T-helper 2 cell (primary cell): ENCODE results near the gene HSPG2.
"Not testable (repeated sequence)": the region's sequence is repeated elsewhere in the genome, so short reads cannot be mapped to it uniquely, and the experiment has no call there.

Experiments used
- DNase-seq, 5 experiments: peaks; one replicate each; pipeline versions ENCODE4 v3.0.0 to v3.0.0-alpha.2; 2012 to 2022

HSPG2 gene

DNA sequence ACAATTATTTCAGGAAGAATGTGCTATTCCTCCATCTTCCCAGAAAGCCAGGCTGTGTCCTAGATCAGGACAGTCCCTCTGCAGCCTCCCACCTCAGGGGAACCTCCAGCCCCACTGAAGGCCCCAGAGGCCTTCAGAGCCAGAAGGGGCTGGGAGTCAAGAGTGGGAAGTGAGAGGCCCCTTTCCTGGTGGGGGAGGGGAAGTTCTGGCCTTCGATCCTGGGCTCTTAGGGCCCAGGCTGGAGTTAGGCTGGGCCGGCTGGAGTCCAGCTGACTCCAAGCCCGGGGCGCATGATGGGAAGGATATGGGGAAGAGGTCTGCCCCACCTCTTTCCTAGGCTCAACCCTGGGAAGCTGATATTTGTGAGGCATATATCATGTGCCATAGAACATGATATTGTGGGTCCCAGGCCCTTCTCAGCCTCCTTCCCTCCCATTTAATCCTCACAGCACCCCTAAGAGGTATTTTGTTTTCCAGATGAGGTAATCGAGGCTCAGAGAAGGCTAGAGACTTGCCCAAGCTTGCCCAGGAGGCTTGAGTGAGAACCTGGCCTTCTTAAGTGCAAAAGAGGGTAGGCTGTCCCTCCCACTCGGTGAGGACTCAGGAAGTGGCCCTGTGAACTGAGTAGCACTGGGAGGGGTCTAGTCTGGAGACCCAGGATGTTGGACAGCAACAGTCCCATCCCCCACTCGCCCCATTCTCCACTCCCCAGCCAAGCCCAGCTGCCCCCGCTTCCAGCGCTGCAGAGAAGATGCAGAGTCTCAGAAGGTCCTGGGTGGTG, 18.6 kb upstream of the HSPG2 start:
- peak in 1 of 5 experiments; percentile 16 for DNase-seq

DNA sequence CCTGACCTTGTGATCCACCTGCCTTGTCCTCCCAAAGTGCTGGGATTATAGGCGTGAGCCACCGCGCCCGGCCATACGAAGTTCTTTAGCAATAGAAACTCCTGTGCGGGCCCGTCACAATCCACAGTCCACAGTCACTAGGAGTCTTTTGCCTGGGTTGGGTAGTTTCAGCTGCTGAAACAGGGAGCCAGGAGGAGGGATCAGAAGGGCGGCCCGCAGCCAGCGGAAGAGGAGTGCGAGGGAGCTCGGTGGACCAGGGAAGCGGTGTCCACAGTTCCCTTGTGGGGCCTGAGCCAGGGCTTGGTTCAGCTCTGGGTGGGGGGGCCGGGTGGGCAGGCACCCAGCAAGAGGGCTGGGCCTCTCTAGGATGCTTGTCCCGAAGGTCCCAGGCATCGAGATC, 17.9 kb upstream of the HSPG2 start:
- DNase-seq, result no peak

DNA sequence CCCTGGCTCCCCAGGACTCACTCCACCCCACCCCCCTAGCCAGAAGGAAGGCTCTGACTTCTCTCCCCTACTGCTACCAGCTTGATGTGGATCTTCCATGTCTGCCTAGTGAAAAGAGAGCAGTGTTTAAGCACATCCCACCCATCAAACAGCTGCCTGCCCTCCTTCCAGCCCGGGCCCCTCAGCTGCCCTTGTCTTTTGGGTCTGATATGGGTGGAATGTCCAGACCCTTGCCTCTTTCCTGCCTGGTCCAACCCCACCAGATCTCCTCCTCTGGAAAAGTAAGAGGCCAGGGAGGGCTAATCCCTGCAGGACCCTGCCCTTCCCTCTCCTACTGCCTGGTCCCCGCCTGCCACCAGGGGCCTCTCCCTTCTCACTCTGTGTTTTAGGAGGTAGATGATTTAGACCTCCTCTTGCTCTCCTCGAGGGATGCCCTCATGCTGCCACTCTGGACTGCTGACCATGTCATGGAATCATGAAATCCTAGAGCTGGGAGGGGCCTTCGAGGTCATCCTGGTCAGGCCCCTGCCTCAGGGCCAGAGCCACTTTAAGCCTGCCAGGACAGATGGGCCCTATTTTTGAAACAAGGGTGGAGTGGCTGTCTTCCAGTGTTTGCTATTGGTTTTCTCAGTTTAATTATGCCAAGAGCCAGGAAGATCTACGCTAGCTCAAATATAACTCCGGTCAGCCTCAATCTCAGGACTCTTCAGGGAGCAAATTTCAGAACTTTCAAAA, 15.8 kb upstream of the HSPG2 start:
- no peak for DNase-seq

DNA sequence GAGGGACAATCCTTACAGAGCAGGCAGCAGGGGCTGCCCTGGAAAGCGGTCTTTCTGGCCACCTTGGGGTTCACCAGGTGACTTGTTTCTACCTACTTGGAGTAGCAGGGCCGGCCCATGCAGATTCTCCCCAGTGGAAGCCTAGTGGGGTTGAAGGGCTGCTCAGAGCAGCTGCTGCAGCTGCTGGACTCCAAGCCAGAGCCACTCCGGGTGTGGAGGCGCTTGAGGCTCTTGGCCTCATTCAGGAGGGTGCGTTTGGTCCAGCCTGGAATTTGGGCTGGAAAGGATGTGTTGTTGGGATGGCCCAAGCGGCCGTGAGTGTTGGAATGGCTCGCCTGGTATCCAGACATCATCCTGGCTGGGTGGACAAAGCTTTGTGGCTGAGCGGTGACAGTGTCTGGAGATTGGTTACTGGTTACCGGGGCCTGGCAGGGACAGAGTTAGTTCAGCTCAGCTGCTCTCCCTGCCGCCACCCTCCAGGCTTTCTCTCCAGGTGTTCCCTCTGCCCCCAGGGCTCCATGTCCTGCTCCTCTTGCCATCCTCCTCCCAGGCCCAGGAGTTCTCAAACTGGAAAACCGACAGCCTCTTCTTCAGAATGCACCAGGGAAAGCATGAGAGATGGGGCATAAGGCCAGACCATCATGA, 14.2 kb upstream of the HSPG2 start:
- DNase-seq, result no peak

- no peak for DNase-seq
These were observed 13.6 kb upstream of the HSPG2 start for GRCh38 chr1:21950734-21951133.

- DNase-seq, result no peak
These were observed 9.9 kb upstream of the HSPG2 start for GRCh38 chr1:21946836-21947587.

DNA sequence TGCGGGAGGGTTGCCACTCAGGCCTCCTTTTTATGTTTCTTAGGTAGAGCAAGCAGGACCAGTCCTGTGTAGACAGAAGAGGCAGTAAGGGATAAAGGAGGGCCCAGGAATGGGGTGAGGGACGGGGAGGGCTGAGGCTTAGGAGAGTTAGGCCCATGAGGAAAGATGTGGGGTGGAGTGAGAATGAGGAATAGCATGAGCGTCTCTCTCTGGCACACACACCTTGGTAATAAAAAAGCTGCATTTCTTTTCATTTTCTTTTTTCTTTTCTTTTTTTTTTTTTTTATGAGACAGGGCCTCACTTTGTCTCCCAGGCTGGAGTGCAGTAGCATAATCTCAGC, 7.6 kb upstream of the HSPG2 start:
- no peak for DNase-seq

- not testable (repeated sequence) for DNase-seq
These were observed 6.0 kb upstream of the HSPG2 start for GRCh38 chr1:21942959-21943640.

GRCh38 chr1:21942464-21942863, 5.4 kb upstream of the HSPG2 start:
- DNase-seq, result no peak

DNA sequence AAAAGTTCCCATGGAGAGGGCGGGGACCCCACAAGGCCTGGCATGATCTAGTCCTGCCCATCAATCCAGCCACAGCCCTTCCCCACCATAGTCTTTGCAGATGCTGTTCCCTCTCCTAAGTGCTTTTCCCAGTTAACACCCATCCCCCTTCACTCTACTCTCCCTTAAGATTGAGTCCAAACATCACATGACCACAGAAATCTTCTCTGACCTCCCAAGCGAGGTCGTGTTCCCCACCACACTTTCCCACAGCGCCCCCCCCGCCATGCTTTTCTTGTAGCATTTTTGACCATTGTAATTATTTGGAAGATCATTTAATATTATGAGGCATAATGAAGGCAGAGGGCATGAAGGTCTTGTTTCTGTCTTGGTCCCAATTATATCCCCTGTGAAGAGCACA, 4.3 kb upstream of the HSPG2 start:
- DNase-seq, result no peak

- no peak for DNase-seq
These were observed 3.4 kb upstream of the HSPG2 start for GRCh38 chr1:21940492-21940891.

DNA sequence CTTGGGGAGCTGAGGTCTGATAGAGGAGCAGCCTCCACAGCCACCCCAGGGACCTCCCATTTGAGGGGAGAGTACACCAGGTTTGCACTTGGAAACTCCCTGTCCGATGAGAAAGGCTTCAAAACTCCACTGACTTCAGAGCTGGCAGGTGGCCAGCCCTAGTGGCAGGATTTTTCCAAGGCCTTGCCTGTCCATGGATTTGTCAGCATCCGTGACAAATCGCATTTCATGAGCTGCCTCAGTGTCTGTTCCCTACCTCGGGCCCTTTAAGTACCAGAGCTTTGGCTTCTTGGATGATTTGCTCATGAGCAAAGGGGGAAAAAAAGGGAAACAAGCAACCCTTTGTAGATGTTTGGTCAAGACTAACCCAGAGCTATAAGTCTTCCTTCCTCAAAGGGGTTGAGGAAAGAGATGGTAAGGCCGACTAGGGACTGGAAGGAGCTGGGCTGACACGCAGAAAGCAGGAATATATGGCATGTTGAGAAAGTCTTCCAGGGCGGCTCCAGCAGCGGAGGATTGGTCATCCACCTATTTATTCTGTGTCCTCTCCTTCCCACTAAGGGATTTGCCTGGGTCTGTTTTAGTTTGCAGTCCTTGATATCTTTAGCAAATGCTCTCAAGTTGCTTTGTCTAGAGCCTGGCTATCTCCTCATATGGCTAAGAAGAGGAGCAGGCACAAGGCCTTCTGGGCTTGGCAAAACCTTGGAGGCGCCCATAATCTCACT, 2.7 kb upstream of the HSPG2 start:
- no peak for DNase-seq

- no peak for DNase-seq
These were observed 1.8 kb upstream of the HSPG2 start for GRCh38 chr1:21938732-21939538.

DNA sequence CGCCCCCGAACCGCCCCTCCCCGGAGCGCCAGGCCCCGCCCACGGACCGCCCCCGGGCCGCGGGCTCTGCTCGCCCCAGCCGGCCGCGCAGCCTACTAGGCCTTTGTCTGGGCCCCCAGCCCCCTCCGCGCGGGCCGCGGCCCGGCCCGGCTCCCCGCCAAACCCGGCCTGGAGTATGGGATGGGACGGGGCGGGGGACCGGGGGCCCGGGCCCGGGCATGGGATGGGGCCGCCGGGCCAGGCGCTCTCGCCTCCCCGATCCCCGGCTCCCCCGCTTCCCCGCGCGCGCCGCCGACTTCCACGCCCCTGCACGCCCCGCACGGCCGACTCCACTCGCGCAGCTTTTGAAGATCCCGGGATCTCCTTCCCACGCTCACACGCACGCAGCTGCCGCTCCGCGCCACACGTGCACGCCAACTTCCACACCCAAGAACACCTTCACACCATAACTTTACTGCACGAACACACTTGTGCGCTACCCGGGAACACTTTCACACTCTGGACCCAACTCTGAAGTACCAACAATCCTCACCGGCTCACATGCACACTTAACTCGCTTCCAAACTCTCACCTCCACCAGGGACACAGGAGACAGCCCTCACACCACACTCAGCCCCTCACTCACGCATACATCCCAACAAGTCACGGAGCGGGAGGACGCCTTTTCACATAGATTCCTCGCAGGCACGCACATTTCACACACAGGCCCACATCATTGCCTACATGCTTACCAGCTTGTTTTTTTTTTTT, 437 bp upstream of the HSPG2 start:
- DNase-seq, result peak; percentile 32 to 59 (median 50)

GRCh38 chr1:21936366-21937031, 611 bp downstream of the HSPG2 start:
- no peak for DNase-seq

GRCh38 chr1:21935891-21936365, 1.2 kb downstream of the HSPG2 start:
- DNase-seq, result no peak

GRCh38 chr1:21935393-21935804, 1.7 kb downstream of the HSPG2 start:
- no peak for DNase-seq

DNA sequence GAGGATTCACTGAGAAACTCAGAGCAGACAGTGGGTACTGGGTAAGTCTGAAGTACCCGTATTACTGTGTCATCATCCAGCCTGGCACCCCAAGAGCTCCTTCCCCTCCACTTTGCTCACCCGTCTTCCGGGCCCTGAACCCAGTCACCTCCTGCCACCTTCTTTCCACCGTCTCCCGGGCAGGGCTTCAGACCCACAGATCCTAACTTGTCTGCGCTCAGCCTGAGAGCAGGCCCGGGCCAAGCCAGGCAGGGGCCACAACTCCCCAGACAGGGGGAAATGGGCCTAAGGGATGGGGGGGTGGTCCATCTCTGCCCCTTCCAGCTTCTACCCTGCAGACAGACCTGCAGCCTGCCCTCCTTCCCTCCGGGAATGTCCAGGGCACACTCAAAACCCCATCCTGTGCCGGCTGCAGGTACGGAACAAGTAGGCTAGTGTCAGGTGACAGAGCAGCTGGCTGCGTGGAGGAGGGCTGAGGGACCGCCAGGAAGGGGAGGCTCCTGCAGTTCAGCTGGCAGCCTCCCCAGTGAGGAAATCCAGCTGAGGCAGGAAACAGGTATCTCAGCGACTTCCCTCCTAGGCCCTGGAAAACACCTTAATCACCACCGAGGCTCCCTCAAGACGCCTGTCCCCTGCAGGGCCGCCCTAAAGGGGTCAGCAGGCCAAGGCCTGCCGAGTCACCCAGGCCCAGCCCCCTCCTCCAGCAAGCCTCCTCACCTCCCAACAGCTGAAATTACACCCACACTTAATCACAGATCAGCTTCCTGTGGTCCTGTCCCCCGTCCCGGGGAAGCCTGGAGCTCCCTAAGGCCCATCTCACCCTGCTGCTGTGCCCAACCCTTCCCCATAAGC, 3.5 kb downstream of the HSPG2 start:
- DNase-seq, result no peak
